Measurements from ENCODE around the gene RFX7.
"Not testable (repeated sequence)": the region's sequence is repeated elsewhere in the genome, so short reads cannot be mapped to it uniquely, and the experiment has no call there.

RFX7 gene

GRCh38 chr15:56243163-56244037 lies at the start of gene RFX7:
Gene RFX7 (minus strand): TSS chr15:56243879. CDS start chr15:56243285, 594 bp downstream.
- DNase-seq (ENCODE audit: low spot score): peak; percentile 79

GRCh38 chr15:56292546-56293316 lies 49.1 kb upstream of the RFX7 start:
- DNase-seq (ENCODE audit: low spot score): no peak

- DNase-seq (ENCODE audit: low spot score): no peak
Observed at GRCh38 chr15:56291741-56292140, 48.1 kb upstream of the RFX7 start.

- DNase-seq (ENCODE audit: low spot score): peak; percentile 19
Observed at GRCh38 chr15:56286213-56286612, 42.5 kb upstream of the RFX7 start.

- no peak for DNase-seq (ENCODE audit: low spot score)
Observed at GRCh38 chr15:56281145-56281544, 37.5 kb upstream of the RFX7 start.

- DNase-seq (ENCODE audit: low spot score): no peak
Observed at GRCh38 chr15:56273724-56274123, 30.0 kb upstream of the RFX7 start.

- DNase-seq (ENCODE audit: low spot score): no peak
Observed at GRCh38 chr15:56272454-56272853, 28.8 kb upstream of the RFX7 start.

- not testable (repeated sequence) for DNase-seq (ENCODE audit: low spot score)
Observed at GRCh38 chr15:56266465-56266864, 22.8 kb upstream of the RFX7 start.

GRCh38 chr15:56261854-56262509 lies 18.3 kb upstream of the RFX7 start:
- no peak for DNase-seq (ENCODE audit: low spot score)

GRCh38 chr15:56257306-56257705 lies 13.6 kb upstream of the RFX7 start:
- DNase-seq (ENCODE audit: low spot score): not testable (repeated sequence)

- no peak for DNase-seq (ENCODE audit: low spot score)
Observed at GRCh38 chr15:56254265-56254664, 10.6 kb upstream of the RFX7 start.

GRCh38 chr15:56252386-56252785 lies 8.7 kb upstream of the RFX7 start:
- DNase-seq (ENCODE audit: low spot score): no peak

GRCh38 chr15:56251315-56252095 lies 7.8 kb upstream of the RFX7 start:
- no peak for DNase-seq (ENCODE audit: low spot score)

- no peak for DNase-seq (ENCODE audit: low spot score)
Observed at GRCh38 chr15:56250626-56251025, 6.9 kb upstream of the RFX7 start.

- peak; percentile 51 for DNase-seq (ENCODE audit: low spot score)
Observed at GRCh38 chr15:56249092-56249491, 5.4 kb upstream of the RFX7 start.

- DNase-seq (ENCODE audit: low spot score): no peak
Observed at GRCh38 chr15:56248311-56248992, 4.8 kb upstream of the RFX7 start.

- no peak for DNase-seq (ENCODE audit: low spot score)
Observed at GRCh38 chr15:56247266-56247665, 3.6 kb upstream of the RFX7 start.

GRCh38 chr15:56245871-56246814 lies 2.5 kb upstream of the RFX7 start:
- peak; percentile 96 for DNase-seq (ENCODE audit: low spot score)

- peak; percentile 45 for DNase-seq (ENCODE audit: low spot score)
Observed at GRCh38 chr15:56244811-56245576, 1.3 kb upstream of the RFX7 start.
